Osteoblast (primary cell): ENCODE results near the gene SDHA. TPM values are rescaled to one million over a fixed set of nuclear protein-coding genes. Genes with fewer than 3 reads are reported as not detected.
A peak's percentile ranks its signal among the peaks of the same experiment; 100 is the strongest.
"Not testable (repeated sequence)": the region's sequence is repeated elsewhere in the genome, so short reads cannot be mapped to it uniquely, and the experiment has no call there.

Experiments used
- DNase-seq: peaks from one replicate; pipeline ENCODE4 v3.0.0; 2011; ENCODE audit warnings: low spot score, mixed read lengths; ENCODE audit not compliant: insufficient read length; ENCODE audit errors: missing footprints
- H2AFZ ChIP-seq: 2 replicates; pipeline ENCODE4 v1.6.0; 2011; ENCODE audit warnings: mild to moderate bottlenecking, low read length
- H3K27ac ChIP-seq: 2 replicates; pipeline ENCODE4 v1.5.1; 2011; ENCODE audit warnings: mild to moderate bottlenecking, low read depth, low read length, moderate library complexity
- H3K27me3 ChIP-seq: 2 replicates; pipeline ENCODE4 v1.6.0; 2012; ENCODE audit warnings: mild to moderate bottlenecking, control low read depth, inconsistent platforms, low read length, moderate library complexity; ENCODE audit not compliant: insufficient read depth
- H3K36me3 ChIP-seq: 2 replicates; pipeline ENCODE4 v1.5.1; 2011; ENCODE audit warnings: mild to moderate bottlenecking, low read length, control low read depth, moderate library complexity; ENCODE audit not compliant: insufficient read depth
- H3K4me1 ChIP-seq: 2 replicates; pipeline ENCODE4 v1.5.1; 2011; ENCODE audit warnings: mild to moderate bottlenecking, low read length, control low read depth, moderate library complexity; ENCODE audit not compliant: insufficient read depth
- H3K4me2 ChIP-seq: 2 replicates; pipeline ENCODE4 v1.6.0; 2011; ENCODE audit warnings: mild to moderate bottlenecking, low read length; ENCODE audit not compliant: insufficient read depth
- H3K4me3 ChIP-seq: fragments of 200-600 bp; sonication (generic); 3 replicates; pipeline ENCODE4 v1.5.1; 2012; ENCODE audit warnings: mild to moderate bottlenecking, low read length, inconsistent platforms; ENCODE audit not compliant: insufficient read depth
- H3K79me2 ChIP-seq: 2 replicates; pipeline ENCODE4 v1.6.0; 2012; ENCODE audit warnings: mild to moderate bottlenecking, low read length, control low read depth, inconsistent platforms; ENCODE audit not compliant: insufficient read depth
- H3K9me3 ChIP-seq: 2 replicates; pipeline ENCODE4 v1.5.1; 2011; ENCODE audit warnings: low read depth, low read length, control low read depth
- H4K20me1 ChIP-seq: 2 replicates; pipeline ENCODE4 v1.6.0; 2012; ENCODE audit warnings: mild to moderate bottlenecking, low read length, control low read depth; ENCODE audit not compliant: insufficient read depth
- CTCF ChIP-seq: IDR thresholded peaks from 2 replicates; pipeline ENCODE4 v1.5.1; 2011; ENCODE audit warnings: mild to moderate bottlenecking, low read depth, low read length, moderate library complexity; ENCODE audit errors: extremely low read depth
- total RNA-seq: library from RNA; depleted of rRNA; stranded (reverse); fragments of >200 nt; gene quantifications from 2 replicates; pipeline ENCODE4 v1.2.3, GENCODE V29; 2012

SDHA gene
- total RNA-seq, 1 donor, result 83.6 TPM

- H3K27ac ChIP-seq, result peak overlapping the region; percentile 81
- no peak for DNase-seq
- peak overlapping the region; percentile 67 for H3K4me2 ChIP-seq
Observed at GRCh38 chr5:264338-264737, 46.2 kb downstream of the SDHA start.

GRCh38 chr5:266311-267026 is 48.3 kb downstream of the SDHA start:
- Histone ChIP-seq H3K4me1 (peaks cover 26% of the 10 kb centered on the region), H3K36me3 (peaks cover 13% of the 10 kb centered on the region)
- H3K4me3 ChIP-seq, H3K27ac ChIP-seq, H2AFZ ChIP-seq, H4K20me1 ChIP-seq, H3K4me2 ChIP-seq, H3K9me3 ChIP-seq, H3K79me2 ChIP-seq, H3K27me3 ChIP-seq: not testable (repeated sequence)
- DNase-seq, result peak; percentile 32

More at GRCh38 chr5:264338-264737, 46.2 kb downstream of the SDHA start:
- Histone ChIP-seq H3K79me2 (no peaks in the 10 kb centered on the region), H3K36me3 (peaks cover 13% of the 10 kb centered on the region), H2AFZ (no peak overlapping the region), H3K27me3 (no peaks in the 10 kb centered on the region), H3K4me1 (peaks cover 26% of the 10 kb centered on the region), H3K9me3 (no peaks in the 10 kb centered on the region), H4K20me1 (no peaks in the 10 kb centered on the region), H3K4me3 (no peak overlapping the region)
- TF ChIP-seq CTCF, result no peak

- H3K4me3 ChIP-seq, result no peak overlapping the region
- H3K4me2 ChIP-seq, result no peak overlapping the region
- peaks cover 13% of the 10 kb centered on the region for H3K36me3 ChIP-seq
- peaks cover 26% of the 10 kb centered on the region for H3K4me1 ChIP-seq
- no peak overlapping the region for H3K27ac ChIP-seq
- no peak for DNase-seq
- no peaks in the 10 kb centered on the region for H3K27me3 ChIP-seq
- H2AFZ ChIP-seq, result no peak overlapping the region
- TF ChIP-seq CTCF, result no peak
- no peaks in the 10 kb centered on the region for H3K9me3 ChIP-seq
- H3K79me2 ChIP-seq, result peaks cover 6% of the 10 kb centered on the region
- H4K20me1 ChIP-seq, result no peaks in the 10 kb centered on the region
Observed at GRCh38 chr5:267716-268115, 49.6 kb downstream of the SDHA start.

GRCh38 chr5:270340-270739 is 52.2 kb downstream of the SDHA start:
- H3K79me2 ChIP-seq, result peaks cover 32% of the 10 kb centered on the region
- peak overlapping the region; percentile 82 for H3K27ac ChIP-seq
- no peaks in the 10 kb centered on the region for H3K9me3 ChIP-seq
- peaks cover 20% of the 10 kb centered on the region for H3K36me3 ChIP-seq
- peaks cover 20% of the 10 kb centered on the region for H3K4me1 ChIP-seq
- H3K4me3 ChIP-seq, result peak overlapping the region; percentile 87
- peak overlapping the region; percentile 87 for H3K4me2 ChIP-seq
- TF ChIP-seq CTCF, result no peak
- peaks cover 17% of the 10 kb centered on the region for H4K20me1 ChIP-seq
- H3K27me3 ChIP-seq, result no peaks in the 10 kb centered on the region
- DNase-seq, result peak; percentile 50
- no peak overlapping the region for H2AFZ ChIP-seq

GRCh38 chr5:271828-272167 is 53.7 kb downstream of the SDHA start:
- not testable (repeated sequence) for H3K27me3 ChIP-seq, H2AFZ ChIP-seq, H3K9me3 ChIP-seq, DNase-seq
- H3K79me2 ChIP-seq, result peaks cover 47% of the 10 kb centered on the region
- H4K20me1 ChIP-seq, result peaks cover 20% of the 10 kb centered on the region
- peak overlapping the region; percentile 87 for H3K4me3 ChIP-seq
- H3K4me1 ChIP-seq, result peaks cover 11% of the 10 kb centered on the region
- H3K4me2 ChIP-seq, result peak overlapping the region; percentile 75
- H3K27ac ChIP-seq, result peak overlapping the region; percentile 80
- peaks cover 29% of the 10 kb centered on the region for H3K36me3 ChIP-seq

- Histone ChIP-seq H3K4me3 (peak overlapping the region; percentile 87), H3K4me2 (peak overlapping the region; percentile 78), H3K79me2 (peaks cover 55% of the 10 kb centered on the region)
Observed at GRCh38 chr5:273091-273490, 55.0 kb downstream of the SDHA start.

GRCh38 chr5:273491-273890 is 55.4 kb downstream of the SDHA start:
- Histone ChIP-seq H3K27ac (peak overlapping the region; percentile 58), H3K36me3 (peaks cover 33% of the 10 kb centered on the region), H3K4me3 (peak overlapping the region; percentile 87), H3K79me2 (peaks cover 59% of the 10 kb centered on the region), H3K4me1 (peaks cover 11% of the 10 kb centered on the region), H3K4me2 (peak overlapping the region; percentile 78), H4K20me1 (peaks cover 20% of the 10 kb centered on the region)
- DNase-seq, H3K9me3 ChIP-seq, H2AFZ ChIP-seq, H3K27me3 ChIP-seq: not testable (repeated sequence)

More at GRCh38 chr5:273091-273490, 55.0 kb downstream of the SDHA start:
- peaks cover 20% of the 10 kb centered on the region for H4K20me1 ChIP-seq
- peaks cover 11% of the 10 kb centered on the region for H3K4me1 ChIP-seq
- H3K36me3 ChIP-seq, result peaks cover 33% of the 10 kb centered on the region
- not testable (repeated sequence) for H2AFZ ChIP-seq, H3K9me3 ChIP-seq, H3K27me3 ChIP-seq
- peak overlapping the region; percentile 58 for H3K27ac ChIP-seq
- peak; percentile 62 for DNase-seq
